ENCODE measurements around the gene FREM1.

DNA sequence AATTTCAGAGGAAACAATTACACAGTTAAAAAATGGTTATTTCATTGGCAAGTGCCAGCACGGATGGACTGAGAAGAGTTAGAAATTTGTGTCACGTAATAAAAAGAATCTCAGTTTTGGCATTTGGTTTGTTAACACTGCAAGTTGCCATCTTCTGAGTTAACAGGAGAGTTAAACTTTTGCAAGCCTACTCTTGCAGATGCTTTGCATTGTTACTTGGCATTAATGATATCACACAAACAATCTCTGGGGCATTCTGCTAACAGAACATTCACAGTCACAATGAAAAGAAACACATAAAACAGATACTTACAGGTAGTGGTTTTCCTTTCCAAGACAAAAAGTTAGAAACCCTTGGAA lies 647 bp downstream of the FREM1 start:
- TF ChIP-seq POLR2A (IDR thresholded peaks at IDR 0.05) (no peak), POLR2AphosphoS5 (IDR thresholded peaks at IDR 0.05) (peak; percentile 16)
- TF ChIP-seq, protein P1, sequence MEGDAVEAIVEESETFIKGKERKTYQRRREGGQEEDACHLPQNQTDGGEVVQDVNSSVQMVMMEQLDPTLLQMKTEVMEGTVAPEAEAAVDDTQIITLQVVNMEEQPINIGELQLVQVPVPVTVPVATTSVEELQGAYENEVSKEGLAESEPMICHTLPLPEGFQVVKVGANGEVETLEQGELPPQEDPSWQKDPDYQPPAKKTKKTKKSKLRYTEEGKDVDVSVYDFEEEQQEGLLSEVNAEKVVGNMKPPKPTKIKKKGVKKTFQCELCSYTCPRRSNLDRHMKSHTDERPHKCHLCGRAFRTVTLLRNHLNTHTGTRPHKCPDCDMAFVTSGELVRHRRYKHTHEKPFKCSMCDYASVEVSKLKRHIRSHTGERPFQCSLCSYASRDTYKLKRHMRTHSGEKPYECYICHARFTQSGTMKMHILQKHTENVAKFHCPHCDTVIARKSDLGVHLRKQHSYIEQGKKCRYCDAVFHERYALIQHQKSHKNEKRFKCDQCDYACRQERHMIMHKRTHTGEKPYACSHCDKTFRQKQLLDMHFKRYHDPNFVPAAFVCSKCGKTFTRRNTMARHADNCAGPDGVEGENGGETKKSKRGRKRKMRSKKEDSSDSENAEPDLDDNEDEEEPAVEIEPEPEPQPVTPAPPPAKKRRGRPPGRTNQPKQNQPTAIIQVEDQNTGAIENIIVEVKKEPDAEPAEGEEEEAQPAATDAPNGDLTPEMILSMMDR (IDR thresholded peaks at IDR 0.05): no peak
